Sigmoid colon (tissue), 7 donors: ENCODE results near the gene MAP1LC3B2. TPM values are rescaled to one million over a fixed set of nuclear protein-coding genes. Genes with fewer than 3 reads are reported as not detected.
A peak's percentile ranks its signal among the peaks of the same experiment; 100 is the strongest.

Experiments used
- DNase-seq: peaks from one replicate; pipeline ENCODE4 v3.0.0-alpha.2; 2019
- H3K27ac ChIP-seq, 4 donors: fragments of 200-600 bp; sonication (generic); one replicate each; pipeline ENCODE4 v1.5.1; 2016 to 2019; ENCODE audit warnings: mild to moderate bottlenecking in 1 of 4
- H3K27me3 ChIP-seq, 3 donors: fragments of 200-600 bp; sonication (generic); one replicate each; pipeline ENCODE4 v1.5.1; 2019; ENCODE audit warnings: mild to moderate bottlenecking in 1 of 3
- H3K36me3 ChIP-seq, 4 donors: fragments of 200-600 bp; sonication (generic); one replicate each; pipeline ENCODE4 v1.5.1; 2016 to 2019
- H3K4me1 ChIP-seq, 4 donors: fragments of 200-600 bp; sonication (generic); one replicate each; pipeline ENCODE4 v1.5.1; 2017 to 2019
- H3K4me3 ChIP-seq, 4 donors: fragments of 200-600 bp; sonication (generic); one replicate each; pipeline ENCODE4 v1.5.1; 2017 to 2019; ENCODE audit warnings: mild to moderate bottlenecking in 2 of 4, moderate library complexity in 1 of 4
- H3K9me3 ChIP-seq, 4 donors: fragments of 200-600 bp in 3 of 4; sonication (generic) in 3 of 4; one replicate each; pipeline versions ENCODE4 v1.5.1 to v1.6.1; 2013 to 2019
- CTCF ChIP-seq, 4 experiments: fragments of 450-650 bp in 3 of 4; fragments of 200-600 bp in 1 of 4; IDR thresholded peaks; one replicate each; pipeline ENCODE4 v1.5.1; 2016 to 2019; ENCODE audit warnings: antibody characterized with exemption in 4 of 4, mild to moderate bottlenecking in 3 of 4, moderate library complexity in 2 of 4
- EP300 ChIP-seq, 4 donors: sonication (generic); formaldehyde crosslinking; IDR thresholded peaks; one replicate each; pipeline ENCODE4 v1.6.1; 2017; ENCODE audit warnings: antibody characterized with exemption in 4 of 4
- POLR2A ChIP-seq, 2 donors: fragments of 450-650 bp; IDR thresholded peaks; one replicate each; pipeline ENCODE4 v1.6.1; 2016; ENCODE audit warnings: antibody characterized with exemption in 2 of 2, mild to moderate bottlenecking in 2 of 2, moderate library complexity in 2 of 2
- POLR2AphosphoS5 ChIP-seq, 4 donors: sonication (generic); formaldehyde crosslinking; IDR thresholded peaks; one replicate each; pipeline ENCODE4 v1.6.1; 2017; ENCODE audit warnings: antibody characterized with exemption in 4 of 4
- WGBS, 2 donors: extraction: QIAGEN DNeasy Blood & Tissue Kit; methylation state at CpG; one replicate each; pipeline ENCODE4 v1.1.7; 2013; 5-methylcytosine and 5-hydroxymethylcytosine counted together
- intact Hi-C: fragments of 100-400 bp; cut with DNase I; formaldehyde crosslinking; loops from one replicate; pipeline ENCODE4 v1.15.1; 2023
- polyA plus RNA-seq, 3 donors: library from polyadenylated mRNA; stranded (reverse); fragments of 200-250 nt; gene quantifications; one replicate each; pipeline ENCODE4 v1.2.3, GENCODE V29; 2013
- total RNA-seq, 4 donors: library from RNA; depleted of rRNA; stranded (reverse); fragments of >200 nt; gene quantifications; one replicate each; pipeline ENCODE4 v1.1.0, GENCODE V29; 2016
- donor health status: healthy with polysubstance abuse.
- donor health status: Bipolar disorder and iron deficiency.
- donor health status: healthy.

MAP1LC3B2 gene
- 1 to 10 TPM in 1 of 4 donors, not detected in 3; 1.1 TPM for total RNA-seq
- 1 to 10 TPM in 2 of 3 donors, under 1 TPM in 1; 0.90 to 6.2 (median 4.8) TPM for polyA plus RNA-seq

GRCh38 chr12:116559162-116559935 lies at the start of gene MAP1LC3B2:
TSS of gene MAP1LC3B2 (plus strand) at chr12:116559381. CDS start at chr12:116575943, 16,562 bp downstream.
- Histone ChIP-seq H3K4me1 (peaks cover 0 to 3% (median 0%) of the 10 kb centered on the region in 4 donors), H3K36me3 (no peaks in the 10 kb centered on the region), H3K27me3 (no peaks in the 10 kb centered on the region), H3K27ac (peak within 1 kb of the TSS; percentile 28 to 60 (median 51)), H3K9me3 (peaks cover 0 to 3% (median 0%) of the 10 kb centered on the region in 4 donors), H3K4me3 (no peak within 1 kb of the TSS)
- peak in 1 of 4 donors; percentile 22 for TF ChIP-seq POLR2AphosphoS5 (IDR thresholded peaks at IDR 0.05)
- no peak for TF ChIP-seq CTCF (IDR thresholded peaks at IDR 0.05)
- TF ChIP-seq EP300 (IDR thresholded peaks at IDR 0.05) = no peak
- intact Hi-C loops = no loop called here
- WGBS, 2 donors = 5 to 18% methylated on average over 19 of the region's 19 CpGs
- DNase-seq = peak; percentile 76

- no peaks in the 10 kb centered on the region for H3K9me3 ChIP-seq
- H3K27me3 ChIP-seq = no peaks in the 10 kb centered on the region
- no peaks in the 10 kb centered on the region for H3K36me3 ChIP-seq
- no peak overlapping the region for H3K4me3 ChIP-seq
- DNase-seq = no peak
- intact Hi-C loops = no loop called here
- 83 to 85% methylated on average over 8 of the region's 8 CpGs for WGBS, 2 donors
- H3K4me1 ChIP-seq = peaks cover 0 to 2% (median 0%) of the 10 kb centered on the region in 4 donors
- H3K27ac ChIP-seq = no peak overlapping the region
- TF ChIP-seq EP300 (IDR thresholded peaks at IDR 0.05) (no peak), POLR2AphosphoS5 (IDR thresholded peaks at IDR 0.05) (no peak), CTCF (IDR thresholded peaks at IDR 0.05) (no peak), POLR2A (IDR thresholded peaks at IDR 0.05) (no peak)
These were observed 45.2 kb upstream of the MAP1LC3B2 start for GRCh38 chr12:116513944-116514343.

- no peaks in the 10 kb centered on the region for H3K4me1 ChIP-seq
- no peak for DNase-seq
- H3K27me3 ChIP-seq = no peaks in the 10 kb centered on the region
- H3K9me3 ChIP-seq = no peaks in the 10 kb centered on the region
- no peak overlapping the region for H3K27ac ChIP-seq
- no peak overlapping the region for H3K4me3 ChIP-seq
- H3K36me3 ChIP-seq = no peaks in the 10 kb centered on the region
- WGBS, 2 donors = 74 to 83% methylated on average over 4 of the region's 4 CpGs
- intact Hi-C loops = no loop called here
- TF ChIP-seq POLR2A (IDR thresholded peaks at IDR 0.05) (no peak), POLR2AphosphoS5 (IDR thresholded peaks at IDR 0.05) (no peak), EP300 (IDR thresholded peaks at IDR 0.05) (no peak), CTCF (IDR thresholded peaks at IDR 0.05) (no peak)
These were observed 43.5 kb upstream of the MAP1LC3B2 start for GRCh38 chr12:116515684-116516083.

GRCh38 chr12:116516657-116517056 lies 42.5 kb upstream of the MAP1LC3B2 start:
- H3K4me1 ChIP-seq = no peaks in the 10 kb centered on the region
- WGBS, 2 donors = 91 to 92% methylated on average over 11 of the region's 11 CpGs
- H3K27ac ChIP-seq = no peak overlapping the region
- no peak overlapping the region for H3K4me3 ChIP-seq
- H3K9me3 ChIP-seq = no peaks in the 10 kb centered on the region
- DNase-seq = no peak
- H3K36me3 ChIP-seq = no peaks in the 10 kb centered on the region
- no peak for TF ChIP-seq EP300 (IDR thresholded peaks at IDR 0.05)
- intact Hi-C loops = no loop called here
- H3K27me3 ChIP-seq = no peaks in the 10 kb centered on the region

- no peak for TF ChIP-seq CTCF (IDR thresholded peaks at IDR 0.05)
- no peak for TF ChIP-seq POLR2A (IDR thresholded peaks at IDR 0.05)
- no peak for TF ChIP-seq EP300 (IDR thresholded peaks at IDR 0.05)
- TF ChIP-seq POLR2AphosphoS5 (IDR thresholded peaks at IDR 0.05) = no peak
- no peak for DNase-seq
- no peaks in the 10 kb centered on the region for H3K27me3 ChIP-seq
- H3K27ac ChIP-seq = no peak overlapping the region
- no peaks in the 10 kb centered on the region for H3K9me3 ChIP-seq
- no peaks in the 10 kb centered on the region for H3K4me1 ChIP-seq
- no peaks in the 10 kb centered on the region for H3K36me3 ChIP-seq
- 82% methylated on average over 4 of the region's 4 CpGs for WGBS, 2 donors
- intact Hi-C loops = no loop called here
- no peak overlapping the region for H3K4me3 ChIP-seq
These were observed 41.6 kb upstream of the MAP1LC3B2 start for GRCh38 chr12:116517431-116518045.
